Measurements from ENCODE around the gene PLXNA4. TPM values are rescaled to one million over a fixed set of nuclear protein-coding genes. Genes with fewer than 3 reads are reported as not detected.

The PLXNA4 gene
- total RNA-seq, 4 donors from 2014 or later, result 4.8 to 19.7 (median 10.7) TPM

DNA sequence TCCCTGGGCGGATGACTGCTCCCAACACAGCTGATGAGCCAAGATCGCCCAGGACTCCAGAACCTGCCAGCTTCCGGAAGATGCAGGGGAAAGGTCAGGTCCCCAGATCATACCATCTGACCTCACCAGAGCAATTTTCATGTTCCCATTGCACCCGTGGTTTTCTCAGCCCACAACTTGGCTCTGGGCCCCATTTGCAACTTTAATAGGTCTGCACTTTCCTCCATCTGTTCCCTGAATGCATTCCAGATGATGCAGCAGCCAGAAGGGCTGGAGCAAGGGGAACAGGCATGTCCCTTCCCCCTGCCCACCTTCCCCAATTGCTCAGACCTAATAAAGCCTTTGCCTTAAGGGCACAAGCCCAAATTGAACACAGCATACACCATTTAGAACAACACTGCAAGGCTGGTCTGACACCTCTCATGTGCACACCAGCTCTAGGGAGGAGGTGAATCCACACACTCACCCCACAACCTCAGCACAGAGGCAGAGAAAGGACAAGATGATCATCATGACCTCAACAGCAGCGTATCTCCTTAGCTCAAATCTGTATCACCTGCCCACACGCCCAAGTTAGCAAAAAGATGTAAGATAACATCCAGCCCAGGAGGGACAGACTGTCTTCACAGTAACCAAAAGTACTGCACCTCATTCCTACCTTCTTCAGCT lies 87.5 kb downstream of the PLXNA4 start:
- Histone ChIP-seq H3K4me1 (peaks cover 0 to 18% (median 0%) of the 10 kb centered on the region in 3 donors), H3K27ac (no peak overlapping the region), H3K36me3 (no peaks in the 10 kb centered on the region), H3K4me3 (no peak overlapping the region), H3K27me3 (no peaks in the 10 kb centered on the region), H3K9me3 (no peaks in the 10 kb centered on the region)
- 77 to 83% methylated on average over 4 to 5 of the region's 6 CpGs for WGBS, 2 donors (ENCODE audit: low coverage in 1 of 2)
- no peak for ATAC-seq
- TF ChIP-seq POLR2A (IDR thresholded peaks at IDR 0.05) (no peak), POLR2AphosphoS5 (IDR thresholded peaks at IDR 0.05) (no peak), EP300 (IDR thresholded peaks at IDR 0.05) (no peak)
- TF ChIP-seq, protein P1, sequence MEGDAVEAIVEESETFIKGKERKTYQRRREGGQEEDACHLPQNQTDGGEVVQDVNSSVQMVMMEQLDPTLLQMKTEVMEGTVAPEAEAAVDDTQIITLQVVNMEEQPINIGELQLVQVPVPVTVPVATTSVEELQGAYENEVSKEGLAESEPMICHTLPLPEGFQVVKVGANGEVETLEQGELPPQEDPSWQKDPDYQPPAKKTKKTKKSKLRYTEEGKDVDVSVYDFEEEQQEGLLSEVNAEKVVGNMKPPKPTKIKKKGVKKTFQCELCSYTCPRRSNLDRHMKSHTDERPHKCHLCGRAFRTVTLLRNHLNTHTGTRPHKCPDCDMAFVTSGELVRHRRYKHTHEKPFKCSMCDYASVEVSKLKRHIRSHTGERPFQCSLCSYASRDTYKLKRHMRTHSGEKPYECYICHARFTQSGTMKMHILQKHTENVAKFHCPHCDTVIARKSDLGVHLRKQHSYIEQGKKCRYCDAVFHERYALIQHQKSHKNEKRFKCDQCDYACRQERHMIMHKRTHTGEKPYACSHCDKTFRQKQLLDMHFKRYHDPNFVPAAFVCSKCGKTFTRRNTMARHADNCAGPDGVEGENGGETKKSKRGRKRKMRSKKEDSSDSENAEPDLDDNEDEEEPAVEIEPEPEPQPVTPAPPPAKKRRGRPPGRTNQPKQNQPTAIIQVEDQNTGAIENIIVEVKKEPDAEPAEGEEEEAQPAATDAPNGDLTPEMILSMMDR (IDR thresholded peaks at IDR 0.05), result no peak

DNA sequence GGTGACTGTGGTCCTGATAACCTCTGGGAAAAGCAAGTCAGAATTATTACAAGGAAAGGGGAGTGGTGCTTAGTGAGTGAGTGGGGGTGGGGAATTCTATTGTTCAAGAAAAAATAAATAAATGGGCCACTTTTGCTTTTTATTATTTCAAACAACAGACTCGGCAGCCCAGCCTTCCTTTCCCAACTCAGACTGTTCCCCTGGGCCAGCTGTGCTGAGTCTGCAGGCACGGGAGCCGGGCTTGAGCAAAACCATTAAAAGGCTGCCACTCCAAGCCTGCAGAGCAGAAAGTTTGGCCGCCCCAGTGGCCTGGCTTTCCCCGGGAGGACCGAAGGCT lies 90.0 kb downstream of the PLXNA4 start:
- TF ChIP-seq POLR2AphosphoS5 (IDR thresholded peaks at IDR 0.05) (no peak), EP300 (IDR thresholded peaks at IDR 0.05) (no peak), POLR2A (IDR thresholded peaks at IDR 0.05) (no peak)
- TF ChIP-seq, protein P1 (IDR thresholded peaks at IDR 0.05), result no peak
- WGBS, 2 donors (ENCODE audit: low coverage in 1 of 2), result 5 to 54% methylated on average over 5 of the region's 6 CpGs

DNA sequence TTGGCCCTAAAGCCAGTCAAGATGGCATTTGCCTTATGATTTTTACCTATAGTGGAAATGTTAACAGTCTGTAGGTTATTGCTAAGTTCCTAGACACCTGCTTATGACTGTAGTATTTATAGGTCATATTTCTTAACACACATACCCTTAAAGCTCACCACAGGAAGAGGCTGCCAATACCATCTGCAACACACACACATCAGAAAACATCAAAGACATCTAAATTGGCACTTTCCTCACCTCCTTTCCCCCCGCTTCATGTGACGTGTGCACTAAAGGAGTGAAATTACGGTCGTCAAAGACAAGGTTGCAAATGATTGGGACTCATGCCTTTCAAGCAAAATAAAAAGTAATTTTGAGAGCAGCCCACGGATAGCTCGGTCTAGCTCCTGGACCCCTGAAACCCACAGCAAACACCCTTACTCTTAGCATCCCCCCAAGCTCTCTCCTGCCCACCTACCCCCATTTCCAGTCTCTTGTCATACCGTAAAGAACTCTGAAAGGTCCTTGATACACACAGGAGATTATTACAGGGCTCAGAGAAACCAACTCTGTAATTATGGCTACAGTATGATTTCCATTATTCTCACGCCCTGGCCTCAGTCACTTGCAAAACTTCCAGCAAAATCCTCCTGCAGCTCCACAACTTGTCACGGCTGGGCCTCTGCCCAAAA lies 90.5 kb downstream of the PLXNA4 start:
- H3K4me1 ChIP-seq, result peaks cover 0 to 13% (median 0%) of the 10 kb centered on the region in 3 donors
- H3K27ac ChIP-seq, result no peak overlapping the region
- H3K9me3 ChIP-seq, result no peaks in the 10 kb centered on the region
- ATAC-seq, result no peak
- 72 to 73% methylated on average over 8 to 9 of the region's 9 CpGs for WGBS, 2 donors (ENCODE audit: low coverage in 1 of 2)
- H3K27me3 ChIP-seq, result no peaks in the 10 kb centered on the region
- no peak overlapping the region for H3K4me3 ChIP-seq
- no peak for TF ChIP-seq POLR2AphosphoS5 (IDR thresholded peaks at IDR 0.05)
- TF ChIP-seq, protein P1 (IDR thresholded peaks at IDR 0.05), result no peak
- no peak for TF ChIP-seq EP300 (IDR thresholded peaks at IDR 0.05)
- TF ChIP-seq POLR2A (IDR thresholded peaks at IDR 0.05), result no peak
- H3K36me3 ChIP-seq, result no peaks in the 10 kb centered on the region

More for the DNA sequence above, 90.0 kb downstream of the PLXNA4 start:
- Histone ChIP-seq H3K36me3 (no peaks in the 10 kb centered on the region), H3K9me3 (no peaks in the 10 kb centered on the region), H3K4me3 (no peak overlapping the region), H3K4me1 (peaks cover 0 to 10% (median 0%) of the 10 kb centered on the region in 3 donors), H3K27ac (no peak overlapping the region), H3K27me3 (no peaks in the 10 kb centered on the region)
- peak; percentile 57 for ATAC-seq

DNA sequence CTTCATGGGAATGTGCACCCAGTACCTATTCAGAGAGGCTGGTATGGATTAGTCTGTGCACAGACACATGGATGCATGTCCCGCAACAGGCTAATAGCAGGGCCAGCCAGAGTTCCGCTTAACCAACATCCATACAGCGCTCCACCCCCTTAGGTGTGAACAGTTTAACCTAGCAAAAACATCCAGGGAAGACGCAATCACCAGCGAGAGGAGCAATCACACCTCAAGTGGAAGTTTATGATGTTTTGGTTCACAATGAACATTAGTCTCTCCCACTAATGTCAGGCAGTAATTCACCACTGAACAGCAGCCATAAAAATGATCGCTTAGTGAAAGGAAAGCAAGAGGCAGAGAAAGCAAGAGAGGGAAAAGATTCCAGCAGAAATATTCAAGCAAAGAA lies 91.1 kb downstream of the PLXNA4 start:
- no peak for TF ChIP-seq EP300 (IDR thresholded peaks at IDR 0.05)
- TF ChIP-seq POLR2AphosphoS5 (IDR thresholded peaks at IDR 0.05), result no peak
- TF ChIP-seq, protein P1 (IDR thresholded peaks at IDR 0.05), result no peak
- TF ChIP-seq POLR2A (IDR thresholded peaks at IDR 0.05), result no peak
- H3K27me3 ChIP-seq, result no peaks in the 10 kb centered on the region
- no peaks in the 10 kb centered on the region for H3K36me3 ChIP-seq
- H3K9me3 ChIP-seq, result no peaks in the 10 kb centered on the region
- no peak overlapping the region for H3K4me3 ChIP-seq
- H3K27ac ChIP-seq, result no peak overlapping the region
- WGBS, 2 donors (ENCODE audit: low coverage in 1 of 2), result 77 to 82% methylated on average over 5 to 6 of the region's 6 CpGs
- peaks cover 0 to 19% (median 0%) of the 10 kb centered on the region in 3 donors for H3K4me1 ChIP-seq
- ATAC-seq, result no peak

DNA sequence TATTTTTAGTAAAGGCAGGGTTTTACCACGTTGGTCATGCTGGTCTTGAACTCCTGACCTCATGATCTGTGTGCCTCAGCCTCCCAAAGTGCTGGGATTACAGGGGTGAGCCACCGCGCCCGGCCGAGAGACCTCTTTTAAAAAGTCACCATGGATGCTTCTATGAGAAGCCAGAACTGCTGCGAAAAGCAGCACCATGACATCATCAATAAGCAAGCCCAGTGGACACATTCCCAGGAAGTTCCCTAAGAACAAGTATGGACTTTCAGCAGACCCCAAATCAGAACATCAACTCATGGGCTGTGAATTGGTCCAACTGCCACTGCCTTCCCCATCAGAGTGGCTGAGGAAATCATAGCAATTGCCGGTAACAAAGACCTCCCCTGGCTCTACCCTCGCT lies 93.4 kb downstream of the PLXNA4 start:
- no peak for TF ChIP-seq EP300 (IDR thresholded peaks at IDR 0.05)
- TF ChIP-seq, protein P1 (IDR thresholded peaks at IDR 0.05), result no peak
- TF ChIP-seq POLR2AphosphoS5 (IDR thresholded peaks at IDR 0.05), result no peak
- no peak for TF ChIP-seq POLR2A (IDR thresholded peaks at IDR 0.05)
- Histone ChIP-seq H3K4me3 (no peak overlapping the region), H3K4me1 (peaks cover 0 to 23% (median 0%) of the 10 kb centered on the region in 3 donors), H3K27ac (no peak overlapping the region), H3K36me3 (no peaks in the 10 kb centered on the region), H3K9me3 (no peaks in the 10 kb centered on the region), H3K27me3 (no peaks in the 10 kb centered on the region)
- ATAC-seq, result no peak
- 40 to 92% methylated on average over 1 to 6 of the region's 8 CpGs for WGBS, 2 donors (ENCODE audit: low coverage in 1 of 2)

Measured in gastroesophageal sphincter (tissue), 4 donors.